ENCODE results near the gene HSPB1. TPM values are rescaled to one million over a fixed set of nuclear protein-coding genes. Genes with fewer than 3 reads are reported as not detected.

The HSPB1 gene
- total RNA-seq, 1 experiment from 2014 or later: 202 TPM

DNA sequence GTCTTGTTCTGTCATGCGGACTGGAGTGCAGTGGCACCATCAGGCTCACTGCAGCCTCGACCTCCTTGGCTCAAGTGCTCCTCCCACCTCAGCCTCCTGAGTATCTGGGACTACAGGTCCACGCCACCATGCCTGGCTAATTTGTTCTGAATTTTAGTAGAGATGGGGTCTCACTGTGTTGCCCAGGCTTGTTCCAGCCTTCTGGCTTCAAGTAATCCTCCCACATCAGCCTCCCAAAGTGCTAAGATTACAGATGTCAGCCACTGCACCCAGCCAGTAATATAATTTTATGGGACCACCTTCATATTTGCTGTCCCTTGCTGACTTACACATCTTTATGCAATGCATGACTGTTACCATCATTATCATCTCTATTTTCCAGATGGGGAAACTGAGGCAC, 1.5 kb upstream of the HSPB1 start:
- Mint-ChIP-seq H3K36me3 (peaks cover 8% of the 10 kb centered on the region), H3K4me1 (peaks cover 14% of the 10 kb centered on the region), H3K9me3 (peaks cover 3% of the 10 kb centered on the region; the same call in 1 of the 2 replicates), H3K27me3 (ENCODE audit: low read depth) (peaks cover 24% of the 10 kb centered on the region), H3K27ac (no peak overlapping the region), H3K4me3 (no peak overlapping the region)
- ATAC-seq: no peak
- DNase-seq (ENCODE audit: low spot score): no peak
- ChIA-PET POLR2A (no interaction called here), CTCF (no interaction called here)
- no peak for TF ChIP-seq AR (CRISPR knock-in tag; IDR thresholded peaks at IDR 0.05)
- TF ChIP-seq ZNF121 (CRISPR knock-in tag; IDR thresholded peaks at IDR 0.05): 0 out of 2 replicates have a peak, but pooled peaks have one; percentile 41
- TF ChIP-seq, protein P1, sequence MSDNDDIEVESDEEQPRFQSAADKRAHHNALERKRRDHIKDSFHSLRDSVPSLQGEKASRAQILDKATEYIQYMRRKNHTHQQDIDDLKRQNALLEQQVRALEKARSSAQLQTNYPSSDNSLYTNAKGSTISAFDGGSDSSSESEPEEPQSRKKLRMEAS (CRISPR knock-in tag; IDR thresholded peaks at IDR 0.05): no peak

- ChIA-PET POLR2A (interaction anchor here (0.6 to 2.2 kb wide), 7 partner anchors 9 to 137 kb away, joined by 3 to 9 read pairs (median 5); no protein-coding TSS in a partner anchor), CTCF (interaction anchor here (0.9 to 4.8 kb wide), 6 partner anchors 9 to 137 kb away, joined by 5 to 30 read pairs (median 7); no protein-coding TSS in a partner anchor)
- peak overlapping the region; percentile 82 for H3K4me3 Mint-ChIP-seq
- peaks cover 8% of the 10 kb centered on the region for H3K36me3 Mint-ChIP-seq
- DNase-seq (ENCODE audit: low spot score) (peak; percentile 95), ATAC-seq (peak; percentile 87)
- peaks cover 23% of the 10 kb centered on the region for H3K4me1 Mint-ChIP-seq
- peaks cover 3% of the 10 kb centered on the region; the same call in 1 of the 2 replicates for H3K9me3 Mint-ChIP-seq
- peaks cover 21% of the 10 kb centered on the region for H3K27me3 Mint-ChIP-seq (ENCODE audit: low read depth)
- peak overlapping the region; percentile 72 for H3K27ac Mint-ChIP-seq
- TF ChIP-seq TEAD1 (CRISPR knock-in tag; IDR thresholded peaks at IDR 0.05): peak; percentile 87; the same call in 1 of the 2 replicates
- no peak for TF ChIP-seq NR3C1 (CRISPR knock-in tag; conservative IDR thresholded peaks at IDR 0.05; ENCODE audit: low read depth)
- 0 out of 2 replicates have a peak, but pooled peaks have one; percentile 29 for TF ChIP-seq KAT7 (CRISPR knock-in tag; IDR thresholded peaks at IDR 0.05; ENCODE audit: borderline replicate concordance)
- peak; percentile 87 for TF ChIP-seq PRDM15 (CRISPR knock-in tag; IDR thresholded peaks at IDR 0.05)
- TF ChIP-seq E2F4 (CRISPR knock-in tag; IDR thresholded peaks at IDR 0.05; ENCODE audit: borderline replicate concordance, low read depth): no peak
- TF ChIP-seq IRF2 (CRISPR knock-in tag; IDR thresholded peaks at IDR 0.05; ENCODE audit: borderline replicate concordance, low read depth): 0 out of 2 replicates have a peak, but pooled peaks have one; percentile 24
- peak; percentile 73 for TF ChIP-seq MYBL2 (CRISPR knock-in tag; IDR thresholded peaks at IDR 0.05)
- TF ChIP-seq SP1 (CRISPR knock-in tag; conservative IDR thresholded peaks at IDR 0.05): peak; percentile 71
- TF ChIP-seq ZNF121 (CRISPR knock-in tag; IDR thresholded peaks at IDR 0.05): peak; percentile 90; the same call in 1 of the 2 replicates
- peak; percentile 27 for TF ChIP-seq GABPB1 (CRISPR knock-in tag; IDR thresholded peaks at IDR 0.05)
- no peak for TF ChIP-seq CREB1 (CRISPR knock-in tag; IDR thresholded peaks at IDR 0.05)
- peak; percentile 68 for TF ChIP-seq FOXK1 (CRISPR knock-in tag; IDR thresholded peaks at IDR 0.05)
- 0 out of 2 replicates have a peak, but pooled peaks have one; percentile 57 for TF ChIP-seq ATF2 (CRISPR knock-in tag; IDR thresholded peaks at IDR 0.05; ENCODE audit: borderline replicate concordance, low read depth)
- TF ChIP-seq ETV6 (CRISPR knock-in tag; IDR thresholded peaks at IDR 0.05): peak; percentile 95
- TF ChIP-seq ATF1 (CRISPR knock-in tag; IDR thresholded peaks at IDR 0.05): no peak
- TF ChIP-seq, protein P2, sequence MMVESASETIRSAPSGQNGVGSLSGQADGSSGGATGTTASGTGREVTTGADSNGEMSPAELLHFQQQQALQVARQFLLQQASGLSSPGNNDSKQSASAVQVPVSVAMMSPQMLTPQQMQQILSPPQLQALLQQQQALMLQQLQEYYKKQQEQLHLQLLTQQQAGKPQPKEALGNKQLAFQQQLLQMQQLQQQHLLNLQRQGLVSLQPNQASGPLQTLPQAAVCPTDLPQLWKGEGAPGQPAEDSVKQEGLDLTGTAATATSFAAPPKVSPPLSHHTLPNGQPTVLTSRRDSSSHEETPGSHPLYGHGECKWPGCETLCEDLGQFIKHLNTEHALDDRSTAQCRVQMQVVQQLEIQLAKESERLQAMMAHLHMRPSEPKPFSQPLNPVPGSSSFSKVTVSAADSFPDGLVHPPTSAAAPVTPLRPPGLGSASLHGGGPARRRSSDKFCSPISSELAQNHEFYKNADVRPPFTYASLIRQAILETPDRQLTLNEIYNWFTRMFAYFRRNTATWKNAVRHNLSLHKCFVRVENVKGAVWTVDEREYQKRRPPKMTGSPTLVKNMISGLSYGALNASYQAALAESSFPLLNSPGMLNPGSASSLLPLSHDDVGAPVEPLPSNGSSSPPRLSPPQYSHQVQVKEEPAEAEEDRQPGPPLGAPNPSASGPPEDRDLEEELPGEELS (CRISPR knock-in tag; IDR thresholded peaks at IDR 0.05): peak; percentile 76
- no peak for TF ChIP-seq ZBTB21 (CRISPR knock-in tag; IDR thresholded peaks at IDR 0.05; ENCODE audit: borderline replicate concordance)
- TF ChIP-seq USF1 (CRISPR knock-in tag; IDR thresholded peaks at IDR 0.05): peak; percentile 28; the same call in 1 of the 2 replicates
Observed at GRCh38 chr7:76303202-76304147, 1.0 kb downstream of the HSPB1 start.

Data from WTC11 (cell line).